CD14-positive monocyte (primary cell): Measurements from ENCODE around the gene RGMB. TPM values are rescaled to one million over a fixed set of nuclear protein-coding genes. Genes with fewer than 3 reads are reported as not detected.

Experiments
- DNase-seq, 3 donors: peaks; one replicate each; pipeline ENCODE4 v3.0.0-alpha.2; 2011 to 2022
- H2AFZ ChIP-seq: 2 replicates; pipeline ENCODE4 v1.6.0; 2012; ENCODE audit warnings: mild to moderate bottlenecking, low read depth, low read length, inconsistent platforms; ENCODE audit not compliant: insufficient read depth, poor library complexity, severe bottlenecking
- H3K27ac ChIP-seq, 2 donors: 1 replicate in 1 of 2; 2 replicates in 1 of 2; pipeline ENCODE4 v1.5.1; 2012 to 2013; ENCODE audit warnings: low read length in 2 of 2, control low read depth in 1 of 2, inconsistent platforms in 1 of 2, low read depth in 1 of 2, mild to moderate bottlenecking in 1 of 2
- H3K27me3 ChIP-seq, 2 donors: one replicate each; pipeline versions ENCODE4 v1.6.0 to v1.6.1; 2011 to 2013; ENCODE audit warnings: low read length in 2 of 2; ENCODE audit not compliant: control insufficient read depth in 2 of 2, insufficient read depth in 2 of 2
- H3K36me3 ChIP-seq, 2 donors: replicated peaks in 1 of 2; 1 replicate in 1 of 2; 2 replicates in 1 of 2; pipeline versions ENCODE4 v1.5.1 to v1.6.1; 2012 to 2013; ENCODE audit warnings: low read length in 2 of 2, control low read depth in 1 of 2, inconsistent platforms in 1 of 2, mild to moderate bottlenecking in 1 of 2; ENCODE audit not compliant: insufficient read depth in 2 of 2, control insufficient read depth in 1 of 2
- H3K4me1 ChIP-seq, 2 donors: 1 replicate in 1 of 2; 2 replicates in 1 of 2; pipeline versions ENCODE4 v1.5.1 to v1.6.1; 2012 to 2013; ENCODE audit warnings: low read length in 2 of 2, control low read depth in 1 of 2, inconsistent platforms in 1 of 2, mild to moderate bottlenecking in 1 of 2, moderate library complexity in 1 of 2; ENCODE audit not compliant: insufficient read depth in 2 of 2, control insufficient read depth in 1 of 2
- H3K4me2 ChIP-seq: replicated peaks from 2 replicates; pipeline ENCODE3; 2012; ENCODE audit warnings: low read length, moderate library complexity, mild to moderate bottlenecking; ENCODE audit not compliant: poor library complexity, severe bottlenecking; ENCODE audit errors: extremely low read depth
- H3K4me3 ChIP-seq, 3 experiments: fragments of 200-600 bp in 1 of 3; sonication (generic) in 1 of 3; replicated peaks in 1 of 3; 1 replicate in 2 of 3; 2 replicates in 1 of 3; pipeline ENCODE4 v1.5.1; 2011 to 2013; ENCODE audit warnings: low read length in 3 of 3, mild to moderate bottlenecking in 3 of 3, control low read depth in 2 of 3, low read depth in 2 of 3, inconsistent platforms in 1 of 3, moderate library complexity in 1 of 3
- H3K79me2 ChIP-seq: 2 replicates; pipeline ENCODE4 v1.6.0; 2012; ENCODE audit warnings: mild to moderate bottlenecking, control low read depth, inconsistent platforms, low read length, moderate library complexity; ENCODE audit not compliant: insufficient read depth
- H3K9ac ChIP-seq: 2 replicates; pipeline ENCODE4 v1.6.0; 2017; ENCODE audit warnings: low read length, mild to moderate bottlenecking; ENCODE audit not compliant: insufficient read depth, poor library complexity, severe bottlenecking
- H3K9me3 ChIP-seq, 2 donors: replicated peaks in 1 of 2; 1 replicate in 1 of 2; 2 replicates in 1 of 2; pipeline versions ENCODE4 v1.5.1 to v1.6.1; 2012 to 2013; ENCODE audit warnings: low read length in 2 of 2, control low read depth in 1 of 2; ENCODE audit not compliant: control insufficient read depth in 1 of 2, insufficient read depth in 1 of 2
- H4K20me1 ChIP-seq: 2 replicates; pipeline ENCODE4 v1.6.0; 2012; ENCODE audit warnings: mild to moderate bottlenecking, low read length, control low read depth, moderate library complexity; ENCODE audit not compliant: insufficient read depth
- H3K27ac Mint-ChIP-seq, 7 donors: one replicate each; pipeline ENCODE4 v1.8.0; 2020; ENCODE audit warnings: mild to moderate bottlenecking in 7 of 7, mixed read lengths in 7 of 7, moderate library complexity in 6 of 7, inconsistent platforms in 2 of 7
- H3K27me3 Mint-ChIP-seq, 3 donors: one replicate each; pipeline ENCODE4 v1.8.0; 2021 to 2022; ENCODE audit warnings: low read depth in 3 of 3, mild to moderate bottlenecking in 3 of 3, mixed read lengths in 3 of 3, moderate library complexity in 3 of 3, inconsistent platforms in 1 of 3
- H3K36me3 Mint-ChIP-seq, 2 donors: one replicate each; pipeline ENCODE4 v1.8.0; 2020; ENCODE audit warnings: mixed read lengths in 2 of 2, inconsistent platforms in 1 of 2, mild to moderate bottlenecking in 1 of 2
- H3K4me1 Mint-ChIP-seq: one replicate; pipeline ENCODE4 v1.8.0; 2020; ENCODE audit warnings: mild to moderate bottlenecking, mixed read lengths
- H3K4me3 Mint-ChIP-seq, 2 donors: one replicate each; pipeline ENCODE4 v1.8.0; 2020; ENCODE audit warnings: mild to moderate bottlenecking in 2 of 2, mixed read lengths in 2 of 2, moderate library complexity in 1 of 2
- H3K9me3 Mint-ChIP-seq, 7 donors: one replicate each; pipeline ENCODE4 v1.8.0; 2020 to 2022; ENCODE audit warnings: mixed read lengths in 7 of 7, mild to moderate bottlenecking in 6 of 7, moderate library complexity in 6 of 7, inconsistent platforms in 2 of 7
- CTCF ChIP-seq: fragments of 200-600 bp; IDR thresholded peaks from one replicate; pipeline ENCODE4 v1.8.0; 2022; ENCODE audit warnings: antibody characterized with exemption, mild to moderate bottlenecking
- WGBS: methylation state at CpG from one replicate; pipeline ENCODE4 v1.1.5; 2013; ENCODE audit warnings: missing lambda C conversion rate; ENCODE audit not compliant: insufficient coverage; 5-methylcytosine and 5-hydroxymethylcytosine counted together
- intact Hi-C, 2 donors: fragments of 100-400 bp; cut with micrococcal nuclease; formaldehyde crosslinking; loops; one replicate each; pipeline versions ENCODE4 v1.15.0 to v1.15.1; 2023
- polyA plus RNA-seq, 3 donors: library from polyadenylated mRNA; depleted of rRNA in 1 of 3; unstranded in 2 of 3; stranded (reverse) in 1 of 3; fragments of 300-500 nt in 2 of 3; fragments of >200 nt in 1 of 3; fragmentation: Illumina TruSeq in 2 of 3; gene quantifications; 1 replicate in 2 of 3; 2 replicates in 1 of 3; pipeline ENCODE4 v1.2.3, GENCODE V29; 2012 to 2021

RGMB gene
- polyA plus RNA-seq, 3 donors, result 0.12 to 0.17 TPM; not detected in 1

GRCh38 chr5:98772415-98773213, 849 bp upstream of the RGMB start:
- Histone ChIP-seq H3K9ac (no peak overlapping the region), H4K20me1 (no peaks in the 10 kb centered on the region), H3K4me2 (peak overlapping the region; percentile 88), H3K4me1 (peaks cover 53 to 63% of the 10 kb centered on the region in 2 donors), H3K27me3 (peaks cover 67 to 88% of the 10 kb centered on the region in 2 donors), H3K36me3 (no peaks in the 10 kb centered on the region), H2AFZ (peak overlapping the region; percentile 83), H3K4me3 (peak overlapping the region in 1 of 3 experiments; percentile 75), H3K27ac (no peak overlapping the region), H3K79me2 (no peaks in the 10 kb centered on the region), H3K9me3 (peaks cover 8 to 25% of the 10 kb centered on the region in 2 donors)
- peaks cover 7 to 53% (median 44%) of the 10 kb centered on the region in 7 donors for H3K9me3 Mint-ChIP-seq
- H3K27ac Mint-ChIP-seq, result peak overlapping the region in 1 of 7 donors; percentile 25
- peaks cover 86 to 99% (median 89%) of the 10 kb centered on the region in 3 donors for H3K27me3 Mint-ChIP-seq
- intact Hi-C loops, result no loop called here
- peaks cover 54% of the 10 kb centered on the region for H3K4me1 Mint-ChIP-seq
- 4% methylated on average over 27 of the region's 34 CpGs for WGBS
- TF ChIP-seq CTCF, result no peak
- peak overlapping the region; percentile 95 to 98 for H3K4me3 Mint-ChIP-seq
- peaks cover 12 to 23% of the 10 kb centered on the region in 2 donors for H3K36me3 Mint-ChIP-seq
- peak in 2 of 3 donors; percentile 6 to 17 for DNase-seq

- H3K4me2 ChIP-seq, result peak overlapping the region; percentile 88
- Mint-ChIP-seq H3K27ac (peak overlapping the region in 1 of 7 donors; percentile 25), H3K36me3 (peaks cover 12 to 23% of the 10 kb centered on the region in 2 donors), H3K4me3 (peak overlapping the region; percentile 95 to 98), H3K4me1 (peaks cover 51% of the 10 kb centered on the region), H3K9me3 (peaks cover 7 to 51% (median 43%) of the 10 kb centered on the region in 7 donors), H3K27me3 (peaks cover 84 to 96% (median 88%) of the 10 kb centered on the region in 3 donors)
- H4K20me1 ChIP-seq, result no peaks in the 10 kb centered on the region
- no peak overlapping the region for H3K9ac ChIP-seq
- H3K79me2 ChIP-seq, result no peaks in the 10 kb centered on the region
- H3K9me3 ChIP-seq, result peaks cover 8 to 25% of the 10 kb centered on the region in 2 donors
- H3K4me3 ChIP-seq, result peak overlapping the region; percentile 19 to 75 (median 46)
- peaks cover 51 to 61% of the 10 kb centered on the region in 2 donors for H3K4me1 ChIP-seq
- H3K27ac ChIP-seq, result no peak overlapping the region
- TF ChIP-seq CTCF, result no peak
- H2AFZ ChIP-seq, result peak overlapping the region; percentile 83
- no peaks in the 10 kb centered on the region for H3K36me3 ChIP-seq
- under 1% methylated on average over 16 of the region's 16 CpGs for WGBS
- DNase-seq, result no peak
- H3K27me3 ChIP-seq, result peaks cover 65 to 88% of the 10 kb centered on the region in 2 donors
- intact Hi-C loops, result no loop called here
Observed at GRCh38 chr5:98773214-98773463, 324 bp upstream of the RGMB start.
